Skeletal muscle cell (primary cell): ENCODE data around the gene IGFBP6.

Experiments
- DNase-seq: peaks from one replicate; pipeline ENCODE4 v3.0.0-alpha.2; 2010; ENCODE audit warnings: low read depth
- H3K4me3 ChIP-seq: 2 replicates; pipeline ENCODE4 v1.5.1; 2011; ENCODE audit warnings: low read depth, mild to moderate bottlenecking, control low read depth, low read length, moderate library complexity

IGFBP6 gene

DNA sequence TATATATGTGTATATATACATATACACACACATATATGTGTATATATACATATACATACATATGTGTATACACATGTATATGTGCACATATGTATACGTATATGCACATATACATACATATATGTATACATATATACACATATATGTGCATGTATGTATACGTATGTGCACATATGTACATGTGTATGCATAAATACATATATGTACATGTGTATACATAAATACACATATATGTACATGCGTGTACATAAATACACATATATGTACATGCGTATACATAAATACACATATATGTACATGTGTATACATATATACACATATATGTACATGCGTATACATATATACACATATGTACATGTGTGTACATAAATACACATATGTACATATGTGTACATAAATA lies 49.7 kb downstream of the IGFBP6 start:
- no peak overlapping the region for H3K4me3 ChIP-seq
- DNase-seq, result no peak

DNA sequence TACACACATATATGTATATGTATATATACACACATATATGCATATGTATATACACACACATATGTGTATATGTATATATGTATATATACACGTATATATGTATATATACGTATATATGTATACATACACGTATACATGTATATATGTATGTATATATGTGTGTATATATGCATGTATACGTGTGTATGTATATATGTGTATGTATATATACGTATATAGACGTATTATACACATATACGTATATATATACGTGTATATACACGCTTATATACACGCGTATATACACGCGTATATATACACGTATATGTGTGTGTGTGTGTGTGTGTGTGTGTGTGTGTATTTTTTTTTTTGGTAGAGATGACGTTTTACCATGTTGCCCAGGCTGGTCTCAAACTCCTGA lies 50.2 kb downstream of the IGFBP6 start:
- no peak for DNase-seq
- H3K4me3 ChIP-seq, result no peak overlapping the region

DNA sequence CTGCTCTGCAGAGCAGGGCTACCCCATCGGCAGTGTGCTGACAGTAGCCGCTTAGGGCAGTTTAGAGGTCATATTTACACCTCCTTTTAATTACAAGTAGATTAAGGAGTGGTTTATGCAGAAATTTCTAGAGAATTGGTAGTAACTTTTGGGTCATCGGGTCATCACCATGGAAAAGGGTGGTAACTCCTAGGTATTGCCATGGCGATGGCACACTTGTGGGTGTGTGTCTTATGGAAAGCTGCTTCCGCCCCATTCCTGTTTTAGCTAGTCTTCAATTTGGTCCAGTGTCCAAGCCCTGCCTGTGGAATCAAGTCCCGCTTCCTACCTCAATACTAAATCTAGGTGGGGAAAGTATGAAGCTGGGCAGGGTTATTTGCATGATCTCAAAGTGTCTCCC lies 53.6 kb downstream of the IGFBP6 start:
- DNase-seq, result no peak
- no peak overlapping the region for H3K4me3 ChIP-seq
